Lung (tissue), 12 donors: Measurements from ENCODE around the gene DYNLRB1. TPM values are rescaled to one million over a fixed set of nuclear protein-coding genes. Genes with fewer than 3 reads are reported as not detected.

Experiments
- ATAC-seq: fragments of 200-7000 bp; cut with Tn5 transposase; one replicate; pipeline ENCODE4 v1.9.1; 2020; ENCODE audit warnings: moderate number of reproducible peaks; ENCODE audit not compliant: insufficient read depth, low FRiP score
- DNase-seq, 3 donors: peaks; one replicate each; pipeline ENCODE4 v3.0.0-alpha.2; 2013 to 2017
- H3K27ac ChIP-seq, 2 donors: one replicate each; pipeline ENCODE4 v1.5.1; 2013; ENCODE audit warnings: mild to moderate bottlenecking in 2 of 2, moderate library complexity in 2 of 2, control low read depth in 1 of 2, inconsistent platforms in 1 of 2, low read depth in 1 of 2, low read length in 1 of 2
- H3K27me3 ChIP-seq, 3 donors: one replicate each; pipeline ENCODE4 v1.5.1; 2013; ENCODE audit warnings: low read length in 2 of 3; ENCODE audit not compliant: control insufficient read depth in 3 of 3, insufficient read depth in 3 of 3
- H3K36me3 ChIP-seq, 4 donors: one replicate each; pipeline ENCODE4 v1.5.1; 2013; ENCODE audit warnings: low read length in 4 of 4, mild to moderate bottlenecking in 1 of 4, moderate library complexity in 1 of 4; ENCODE audit not compliant: control insufficient read depth in 4 of 4, insufficient read depth in 4 of 4
- H3K4me1 ChIP-seq, 5 donors: one replicate each; pipeline ENCODE4 v1.5.1; 2013; ENCODE audit warnings: low read length in 5 of 5, mild to moderate bottlenecking in 2 of 5, moderate library complexity in 1 of 5; ENCODE audit not compliant: control insufficient read depth in 5 of 5, insufficient read depth in 5 of 5
- H3K4me3 ChIP-seq: one replicate; pipeline ENCODE4 v1.5.1; 2013; ENCODE audit warnings: mild to moderate bottlenecking, control low read depth, moderate library complexity
- H3K9ac ChIP-seq, 2 donors: one replicate each; pipeline ENCODE4 v1.5.1; 2013; ENCODE audit warnings: low read length in 2 of 2, control low read depth in 1 of 2; ENCODE audit not compliant: insufficient read depth in 1 of 2
- H3K9me3 ChIP-seq, 4 donors: one replicate each; pipeline ENCODE4 v1.5.1; 2013; ENCODE audit warnings: low read length in 3 of 4, mild to moderate bottlenecking in 1 of 4, moderate library complexity in 1 of 4; ENCODE audit not compliant: control insufficient read depth in 4 of 4, insufficient read depth in 3 of 4
- WGBS, 2 donors: extraction: QIAGEN DNeasy Blood & Tissue Kit; methylation state at CpG; one replicate each; pipeline ENCODE4 v1.1.7; 2013; 5-methylcytosine and 5-hydroxymethylcytosine counted together
- polyA plus RNA-seq, 2 donors: library from polyadenylated mRNA; stranded (reverse); fragments of 200-250 nt; gene quantifications; one replicate each; pipeline ENCODE4 v1.2.1, GENCODE V29; 2013
- total RNA-seq, 2 donors: library from RNA; depleted of rRNA in 1 of 2; stranded (reverse); fragments of >200 nt in 1 of 2; gene quantifications; one replicate each; pipeline ENCODE4 v1.2.1, GENCODE V29; 2014 to 2021
- TF ChIP-seq, protein P1 (sequence below): IDR thresholded peaks from 2 replicates; pipeline ENCODE4 v1.5.1; 2012; ENCODE audit warnings: mild to moderate bottlenecking; ENCODE audit errors: control extremely low read depth, extremely low read depth
- donor health status: control.
- donor health status: control.
- donor health status: Bipolar disorder and iron deficiency.
- donor health status: healthy.
- donor health status: DM: yes; HTN: yes; CAD: no.

Gene DYNLRB1
- total and polyA plus RNA-seq, 4 donors = 77.3 to 433 (median 156) TPM

DNA sequence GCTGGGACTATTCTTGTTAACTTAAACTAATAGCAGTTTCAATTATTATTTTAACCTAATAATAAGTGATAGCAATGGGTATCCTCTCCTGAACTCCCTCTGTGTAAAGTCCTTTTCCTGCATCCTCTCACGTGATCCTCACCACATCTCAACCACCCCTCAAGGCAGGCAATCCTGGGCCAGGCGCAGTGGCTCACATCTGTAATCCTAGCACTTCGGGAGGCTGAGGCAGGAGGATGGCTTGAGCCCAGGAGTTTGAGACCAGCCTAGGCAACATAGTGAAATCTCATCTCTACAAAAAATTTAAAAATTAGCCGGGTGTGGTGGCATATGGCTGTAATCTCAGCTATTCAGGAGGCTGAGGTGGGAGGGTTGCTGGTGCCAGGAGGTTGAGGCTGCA is 66.0 kb downstream of the DYNLRB1 start:
- Histone ChIP-seq H3K9ac (no peak overlapping the region), H3K27ac (no peak overlapping the region), H3K27me3 (no peaks in the 10 kb centered on the region), H3K9me3 (no peaks in the 10 kb centered on the region), H3K4me1 (peaks cover 0 to 28% (median 8%) of the 10 kb centered on the region in 5 donors), H3K36me3 (peaks cover 3 to 22% (median 12%) of the 10 kb centered on the region in 4 donors), H3K4me3 (no peak overlapping the region)
- 79 to 84% methylated on average over 4 of the region's 4 CpGs for WGBS, 2 donors
- DNase-seq (no peak), ATAC-seq (no peak)
- TF ChIP-seq, protein P1, sequence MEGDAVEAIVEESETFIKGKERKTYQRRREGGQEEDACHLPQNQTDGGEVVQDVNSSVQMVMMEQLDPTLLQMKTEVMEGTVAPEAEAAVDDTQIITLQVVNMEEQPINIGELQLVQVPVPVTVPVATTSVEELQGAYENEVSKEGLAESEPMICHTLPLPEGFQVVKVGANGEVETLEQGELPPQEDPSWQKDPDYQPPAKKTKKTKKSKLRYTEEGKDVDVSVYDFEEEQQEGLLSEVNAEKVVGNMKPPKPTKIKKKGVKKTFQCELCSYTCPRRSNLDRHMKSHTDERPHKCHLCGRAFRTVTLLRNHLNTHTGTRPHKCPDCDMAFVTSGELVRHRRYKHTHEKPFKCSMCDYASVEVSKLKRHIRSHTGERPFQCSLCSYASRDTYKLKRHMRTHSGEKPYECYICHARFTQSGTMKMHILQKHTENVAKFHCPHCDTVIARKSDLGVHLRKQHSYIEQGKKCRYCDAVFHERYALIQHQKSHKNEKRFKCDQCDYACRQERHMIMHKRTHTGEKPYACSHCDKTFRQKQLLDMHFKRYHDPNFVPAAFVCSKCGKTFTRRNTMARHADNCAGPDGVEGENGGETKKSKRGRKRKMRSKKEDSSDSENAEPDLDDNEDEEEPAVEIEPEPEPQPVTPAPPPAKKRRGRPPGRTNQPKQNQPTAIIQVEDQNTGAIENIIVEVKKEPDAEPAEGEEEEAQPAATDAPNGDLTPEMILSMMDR = no peak

DNA sequence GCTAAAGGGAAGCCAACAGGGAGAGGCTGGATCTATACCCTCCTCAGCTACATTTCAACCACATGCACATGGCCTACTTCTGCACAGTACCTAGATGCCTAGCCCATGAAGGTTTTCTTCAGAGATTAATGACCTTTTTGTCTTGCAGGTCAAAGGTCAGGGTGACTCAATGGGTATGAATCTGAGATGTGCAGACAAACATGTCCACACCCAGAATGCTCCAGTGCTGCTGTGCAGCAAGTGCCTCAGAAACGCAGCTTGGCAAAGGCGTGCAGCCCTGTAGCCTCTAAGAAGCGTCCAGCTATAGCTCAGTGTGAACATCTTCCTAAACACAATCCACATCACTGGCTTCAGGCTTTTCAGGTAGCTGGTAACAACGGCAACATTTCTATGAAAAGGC is 66.7 kb downstream of the DYNLRB1 start:
- Histone ChIP-seq H3K9me3 (no peaks in the 10 kb centered on the region), H3K4me3 (no peak overlapping the region), H3K27ac (no peak overlapping the region), H3K36me3 (peaks cover 4 to 22% (median 13%) of the 10 kb centered on the region in 4 donors), H3K4me1 (peaks cover 0 to 24% (median 8%) of the 10 kb centered on the region in 5 donors), H3K27me3 (no peaks in the 10 kb centered on the region), H3K9ac (no peak overlapping the region)
- TF ChIP-seq, protein P1 = no peak
- ATAC-seq (no peak), DNase-seq (no peak)
- WGBS, 2 donors = 95% methylated on average over 4 of the region's 4 CpGs

DNA sequence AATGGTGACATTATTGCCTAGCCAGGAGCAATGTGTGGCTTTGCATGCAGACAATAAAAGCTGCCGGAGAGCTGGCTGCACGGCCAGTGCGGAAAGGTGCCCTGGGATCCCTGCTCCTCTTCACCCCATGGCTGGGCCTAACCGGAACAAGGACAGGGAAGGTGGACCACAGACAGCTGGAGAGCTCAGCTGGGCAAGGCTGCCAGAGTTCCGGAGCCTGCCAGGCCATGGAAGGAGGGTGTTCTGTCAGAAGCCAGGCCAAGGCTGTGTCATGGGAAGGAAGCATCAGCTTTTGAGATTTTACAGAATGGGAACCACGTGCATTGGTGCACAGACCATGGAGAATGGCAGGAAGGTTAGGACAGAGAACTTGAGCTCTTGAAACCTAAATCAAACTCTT is 67.3 kb downstream of the DYNLRB1 start:
- DNase-seq (no peak), ATAC-seq (no peak)
- TF ChIP-seq, protein P1 = no peak
- no peak overlapping the region for H3K4me3 ChIP-seq
- WGBS, 2 donors = 76 to 85% methylated on average over 6 of the region's 6 CpGs
- no peak overlapping the region for H3K27ac ChIP-seq
- H3K4me1 ChIP-seq = peaks cover 0 to 18% (median 8%) of the 10 kb centered on the region in 5 donors
- H3K27me3 ChIP-seq = no peaks in the 10 kb centered on the region
- H3K9ac ChIP-seq = no peak overlapping the region
- no peaks in the 10 kb centered on the region for H3K9me3 ChIP-seq
- H3K36me3 ChIP-seq = peaks cover 4 to 22% (median 12%) of the 10 kb centered on the region in 4 donors

DNA sequence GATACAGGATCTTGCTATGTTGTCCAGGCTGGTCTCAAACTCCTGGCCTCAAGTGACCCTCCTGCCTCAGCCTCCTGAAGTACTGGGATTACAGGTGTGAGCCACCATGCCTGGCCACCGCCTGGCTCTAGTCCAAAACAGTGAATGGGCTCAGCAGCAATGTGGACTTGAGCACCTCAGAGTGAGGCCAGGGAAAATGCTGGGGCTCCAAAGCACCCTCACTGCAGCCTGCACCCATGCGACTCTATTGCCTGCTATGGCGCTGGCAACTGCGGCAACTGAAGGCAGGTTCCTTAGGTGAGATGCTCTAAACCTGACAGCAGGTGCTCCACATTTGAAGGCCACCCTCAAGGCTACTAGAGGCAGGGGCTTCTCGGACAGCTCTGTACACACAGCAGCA is 68.8 kb downstream of the DYNLRB1 start:
- H3K4me1 ChIP-seq = peaks cover 0 to 11% (median 4%) of the 10 kb centered on the region in 5 donors
- H3K36me3 ChIP-seq = peaks cover 4 to 18% (median 10%) of the 10 kb centered on the region in 4 donors
- H3K27ac ChIP-seq = no peak overlapping the region
- WGBS, 2 donors = 97 to 100% methylated on average over 5 of the region's 5 CpGs
- no peaks in the 10 kb centered on the region for H3K9me3 ChIP-seq
- DNase-seq (no peak), ATAC-seq (no peak)
- no peak overlapping the region for H3K9ac ChIP-seq
- no peaks in the 10 kb centered on the region for H3K27me3 ChIP-seq
- TF ChIP-seq, protein P1 = no peak
- no peak overlapping the region for H3K4me3 ChIP-seq
